ENCODE measurements around the gene CCNL1.

The CCNL1 gene

DNA sequence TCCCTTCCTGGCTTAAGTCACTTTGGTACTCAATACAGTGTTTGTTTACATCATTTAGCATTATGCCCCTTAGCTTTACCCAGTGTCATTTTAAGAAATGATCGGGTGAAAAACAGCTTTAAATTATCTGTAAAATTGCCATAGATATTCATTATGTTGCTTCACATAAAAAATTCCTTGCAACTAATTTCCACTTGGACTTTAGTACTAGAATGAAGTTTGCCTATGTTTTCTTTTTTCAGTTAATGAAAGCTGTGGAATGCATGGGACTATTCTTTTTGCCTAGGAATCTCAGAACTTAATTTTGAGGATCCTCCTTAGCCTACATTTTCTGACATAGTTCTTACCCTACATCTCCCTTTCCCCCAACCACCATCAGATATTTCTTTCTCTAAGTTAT, 38.4 kb downstream of the CCNL1 start:
- H2AFZ ChIP-seq, result no peak overlapping the region
- no peaks in the 10 kb centered on the region for H3K4me1 ChIP-seq
- H3K4me2 ChIP-seq (ENCODE audit: low read length), result no peak overlapping the region
- H3K36me3 ChIP-seq (ENCODE audit: control insufficient read depth, insufficient read depth, low read length), result no peaks in the 10 kb centered on the region
- no peak overlapping the region for H3K9ac ChIP-seq
- H3K27ac ChIP-seq, result no peak overlapping the region
- no peak overlapping the region for H3K4me3 ChIP-seq (ENCODE audit: low read depth, low read length)
- no peaks in the 10 kb centered on the region for H3K79me2 ChIP-seq
- H3K27me3 ChIP-seq (ENCODE audit: control insufficient read depth, insufficient read depth, low read length), result no peaks in the 10 kb centered on the region
- H3K9me3 ChIP-seq (ENCODE audit: control insufficient read depth, low read length), result no peaks in the 10 kb centered on the region
- TF ChIP-seq, protein P1, sequence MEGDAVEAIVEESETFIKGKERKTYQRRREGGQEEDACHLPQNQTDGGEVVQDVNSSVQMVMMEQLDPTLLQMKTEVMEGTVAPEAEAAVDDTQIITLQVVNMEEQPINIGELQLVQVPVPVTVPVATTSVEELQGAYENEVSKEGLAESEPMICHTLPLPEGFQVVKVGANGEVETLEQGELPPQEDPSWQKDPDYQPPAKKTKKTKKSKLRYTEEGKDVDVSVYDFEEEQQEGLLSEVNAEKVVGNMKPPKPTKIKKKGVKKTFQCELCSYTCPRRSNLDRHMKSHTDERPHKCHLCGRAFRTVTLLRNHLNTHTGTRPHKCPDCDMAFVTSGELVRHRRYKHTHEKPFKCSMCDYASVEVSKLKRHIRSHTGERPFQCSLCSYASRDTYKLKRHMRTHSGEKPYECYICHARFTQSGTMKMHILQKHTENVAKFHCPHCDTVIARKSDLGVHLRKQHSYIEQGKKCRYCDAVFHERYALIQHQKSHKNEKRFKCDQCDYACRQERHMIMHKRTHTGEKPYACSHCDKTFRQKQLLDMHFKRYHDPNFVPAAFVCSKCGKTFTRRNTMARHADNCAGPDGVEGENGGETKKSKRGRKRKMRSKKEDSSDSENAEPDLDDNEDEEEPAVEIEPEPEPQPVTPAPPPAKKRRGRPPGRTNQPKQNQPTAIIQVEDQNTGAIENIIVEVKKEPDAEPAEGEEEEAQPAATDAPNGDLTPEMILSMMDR (IDR thresholded peaks at IDR 0.05), result no peak

DNA sequence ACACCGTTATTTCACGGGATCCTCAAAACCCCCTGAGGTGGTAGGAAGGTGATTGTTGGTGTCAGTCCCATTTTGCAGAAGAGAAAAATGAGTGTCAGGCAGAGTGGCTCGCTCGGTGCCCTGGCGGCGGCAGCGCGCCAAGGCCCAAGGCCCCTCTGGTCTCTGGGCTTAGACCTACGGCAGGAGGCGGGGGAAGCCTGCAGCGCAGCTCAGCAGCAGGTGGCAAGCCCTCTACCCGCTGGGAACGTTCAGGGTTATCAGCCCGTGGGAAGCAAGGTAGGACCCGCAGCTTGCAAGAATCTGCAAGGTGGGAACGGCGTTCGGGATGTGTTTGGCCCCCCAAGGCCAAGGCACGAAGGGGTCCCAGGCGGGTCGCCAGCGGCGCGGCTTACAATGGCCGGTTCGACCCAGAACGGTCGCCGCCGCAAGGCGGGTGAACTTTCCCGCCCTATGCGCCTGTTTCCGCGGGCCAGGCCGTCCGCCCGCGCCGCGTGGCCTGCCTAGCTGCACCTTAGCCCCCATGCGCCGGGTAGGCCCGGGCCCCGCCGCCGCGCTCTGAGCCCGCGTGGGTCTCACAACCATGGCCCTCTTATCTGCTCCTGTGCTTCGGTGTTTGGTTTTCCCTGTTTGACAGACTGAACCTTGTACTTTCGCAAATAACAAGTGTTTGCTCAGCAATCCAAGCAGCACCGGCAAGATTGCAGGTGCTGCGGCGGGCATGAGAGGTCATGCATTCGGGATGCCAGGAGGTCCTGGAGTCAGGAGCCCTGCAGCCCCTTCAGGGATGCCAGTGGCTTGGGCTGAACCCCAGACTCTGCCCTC, 39.7 kb downstream of the CCNL1 start:
- H3K4me3 ChIP-seq (ENCODE audit: low read depth, low read length), result no peak overlapping the region
- no peak overlapping the region for H3K27ac ChIP-seq

DNA sequence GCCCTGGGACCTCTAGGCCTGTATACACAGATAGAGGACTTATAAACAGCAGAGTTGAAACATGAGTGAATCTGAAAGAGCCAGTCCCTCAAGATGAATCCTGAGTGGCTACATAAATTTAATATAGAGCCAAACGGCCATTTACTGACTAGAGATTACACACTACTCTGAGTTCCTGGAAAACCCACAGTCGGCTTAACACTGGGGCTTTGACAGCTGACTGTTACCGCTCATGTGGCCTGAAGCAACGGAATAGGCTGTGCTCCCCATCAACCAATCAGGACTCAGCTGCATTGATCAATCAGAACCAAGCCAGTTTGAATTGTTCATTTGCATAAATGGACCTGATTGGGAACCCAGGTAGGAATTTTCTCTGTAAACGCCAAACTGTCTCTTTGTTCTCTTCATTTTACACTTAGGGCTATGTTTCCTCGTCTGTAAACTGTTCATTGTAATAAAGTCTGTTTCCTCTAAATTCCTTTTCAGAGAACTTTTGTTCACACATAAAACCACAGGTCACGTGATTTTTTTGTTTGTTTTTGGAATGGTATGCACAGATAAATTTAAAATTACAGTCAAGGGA, 40.5 kb downstream of the CCNL1 start:
- no peak overlapping the region for H2AFZ ChIP-seq
- no peaks in the 10 kb centered on the region for H3K79me2 ChIP-seq
- no peak overlapping the region for H3K4me3 ChIP-seq (ENCODE audit: low read depth, low read length)
- H3K27me3 ChIP-seq (ENCODE audit: control insufficient read depth, insufficient read depth, low read length), result no peaks in the 10 kb centered on the region
- TF ChIP-seq, protein P1 (IDR thresholded peaks at IDR 0.05), result no peak
- no peak overlapping the region for H3K27ac ChIP-seq
- no peaks in the 10 kb centered on the region for H3K9me3 ChIP-seq (ENCODE audit: control insufficient read depth, low read length)
- no peaks in the 10 kb centered on the region for H3K36me3 ChIP-seq (ENCODE audit: control insufficient read depth, insufficient read depth, low read length)
- peaks cover 8% of the 10 kb centered on the region for H3K4me1 ChIP-seq
- no peak overlapping the region for H3K9ac ChIP-seq
- no peak overlapping the region for H3K4me2 ChIP-seq (ENCODE audit: low read length)

More for the DNA sequence above, 39.7 kb downstream of the CCNL1 start:
- Histone ChIP-seq H3K36me3 (ENCODE audit: control insufficient read depth, insufficient read depth, low read length) (no peaks in the 10 kb centered on the region), H3K27me3 (ENCODE audit: control insufficient read depth, insufficient read depth, low read length) (no peaks in the 10 kb centered on the region), H3K9ac (no peak overlapping the region), H3K79me2 (no peaks in the 10 kb centered on the region), H3K4me2 (ENCODE audit: low read length) (no peak overlapping the region), H2AFZ (no peak overlapping the region), H3K4me1 (peaks cover 8% of the 10 kb centered on the region), H3K9me3 (ENCODE audit: control insufficient read depth, low read length) (no peaks in the 10 kb centered on the region)
- TF ChIP-seq, protein P1 (IDR thresholded peaks at IDR 0.05), result no peak

DNA sequence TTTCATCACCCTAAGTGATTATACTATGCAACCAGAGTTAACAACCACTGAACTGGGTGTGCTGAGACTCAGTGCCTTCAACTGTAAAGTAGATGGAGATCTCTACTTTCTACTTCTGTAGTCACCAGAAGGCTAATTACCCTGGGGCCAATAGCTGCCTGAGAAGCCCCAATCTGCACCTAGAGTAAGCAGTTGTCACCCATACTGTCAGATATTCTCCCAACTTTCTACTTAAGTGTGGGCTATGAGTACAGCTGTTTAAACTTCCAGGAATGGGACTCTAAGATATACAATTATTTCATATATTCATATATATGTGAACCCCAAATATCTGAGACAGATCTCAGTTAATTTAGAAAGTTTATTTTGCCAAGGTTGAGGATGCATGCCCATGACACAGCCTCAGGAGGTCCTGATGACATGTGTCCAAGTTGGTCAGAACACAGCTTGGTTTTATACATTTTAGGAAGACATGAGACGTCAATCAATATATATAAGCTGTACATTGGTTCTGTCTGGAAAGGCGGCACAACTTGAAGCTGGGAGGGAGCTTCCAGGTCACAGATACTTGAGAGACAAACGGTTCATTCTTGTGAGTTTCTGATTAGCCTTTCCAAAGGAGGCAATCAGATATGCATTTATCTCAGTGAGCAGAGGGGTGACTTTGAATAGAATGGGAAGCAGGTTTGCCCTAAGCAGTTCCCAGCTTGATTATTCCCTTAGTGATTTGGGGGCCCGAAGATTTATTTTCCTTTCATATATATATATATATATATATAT, 41.9 kb downstream of the CCNL1 start:
- no peaks in the 10 kb centered on the region for H3K36me3 ChIP-seq (ENCODE audit: control insufficient read depth, insufficient read depth, low read length)
- no peaks in the 10 kb centered on the region for H3K27me3 ChIP-seq (ENCODE audit: control insufficient read depth, insufficient read depth, low read length)
- no peak overlapping the region for H2AFZ ChIP-seq
- TF ChIP-seq, protein P1 (IDR thresholded peaks at IDR 0.05), result no peak
- H3K4me1 ChIP-seq, result peaks cover 8% of the 10 kb centered on the region
- no peak overlapping the region for H3K27ac ChIP-seq
- no peak overlapping the region for H3K4me3 ChIP-seq (ENCODE audit: low read depth, low read length)
- no peak overlapping the region for H3K9ac ChIP-seq
- no peak overlapping the region for H3K4me2 ChIP-seq (ENCODE audit: low read length)
- H3K9me3 ChIP-seq (ENCODE audit: control insufficient read depth, low read length), result no peaks in the 10 kb centered on the region
- H3K79me2 ChIP-seq, result no peaks in the 10 kb centered on the region

Measured in parathyroid adenoma (tissue), 2 donors.